CD4-positive, alpha-beta T cell (primary cell): Measurements from ENCODE around the gene CLEC3A. TPM values are rescaled to one million over a fixed set of nuclear protein-coding genes. Genes with fewer than 3 reads are reported as not detected.

Source experiments
- ATAC-seq: fragments of 200-7000 bp; cut with Tn5 transposase; one replicate; pipeline ENCODE4 v1.10.0; 2022; ENCODE audit warnings: mild to moderate bottlenecking; ENCODE audit not compliant: poor library complexity
- CTCF ChIA-PET: fragments of 350-600 bp; sonication (Branson Sonifier 250); formaldehyde crosslinking; loops from one replicate; lab custom pipeline; 2021; ENCODE audit warnings: antibody characterized with exemption, inconsistent platforms; lab: Charles Lee
- POLR2A ChIA-PET: fragments of 350-600 bp; sonication (Branson Sonifier 250); formaldehyde crosslinking; loops from one replicate; lab custom pipeline; 2021; ENCODE audit warnings: antibody characterized with exemption, inconsistent platforms; lab: Charles Lee
- DNase-seq, 14 experiments: peaks; one replicate each; pipeline ENCODE4 v3.0.0-alpha.2; 2013 to 2020; ENCODE audit warnings: mixed read lengths in 2 of 14
- H3K27ac ChIP-seq, 2 donors: one replicate each; pipeline versions ENCODE4 v1.5.1 to v1.7.0; 2013; ENCODE audit warnings: low read length in 2 of 2, low read depth in 1 of 2, mild to moderate bottlenecking in 1 of 2
- H3K27me3 ChIP-seq, 2 experiments: 1 replicate in 1 of 2; 2 replicates in 1 of 2; pipeline versions ENCODE4 v1.6.1 to v1.7.0; 2013; ENCODE audit warnings: low read length in 2 of 2, control low read depth in 1 of 2, mild to moderate bottlenecking in 1 of 2, moderate library complexity in 1 of 2; ENCODE audit not compliant: insufficient read depth in 2 of 2, control insufficient read depth in 1 of 2
- H3K36me3 ChIP-seq: one replicate; pipeline ENCODE4 v1.6.1; 2013; ENCODE audit warnings: low read length, control low read depth; ENCODE audit not compliant: insufficient read depth
- H3K4me1 ChIP-seq: one replicate; pipeline ENCODE4 v1.6.1; 2013; ENCODE audit warnings: low read length, control low read depth; ENCODE audit not compliant: insufficient read depth
- H3K4me3 ChIP-seq: one replicate; pipeline ENCODE4 v1.5.1; 2013; ENCODE audit warnings: mild to moderate bottlenecking, low read length, moderate library complexity
- H3K9me3 ChIP-seq, 2 experiments: 1 replicate in 1 of 2; 2 replicates in 1 of 2; pipeline versions ENCODE4 v1.6.1 to v1.7.0; 2013; ENCODE audit warnings: low read length in 2 of 2, mild to moderate bottlenecking in 2 of 2, control low read depth in 1 of 2, moderate library complexity in 1 of 2; ENCODE audit not compliant: control insufficient read depth in 1 of 2, insufficient read depth in 1 of 2
- H3K27ac Mint-ChIP-seq: one replicate; pipeline ENCODE4 v1.8.0; 2020; ENCODE audit warnings: mixed read lengths
- H3K27me3 Mint-ChIP-seq: one replicate; pipeline ENCODE4 v1.8.0; 2021; ENCODE audit warnings: mixed read lengths
- H3K36me3 Mint-ChIP-seq: one replicate; pipeline ENCODE4 v1.8.0; 2021; ENCODE audit warnings: low read depth, mixed read lengths
- H3K4me1 Mint-ChIP-seq: one replicate; pipeline ENCODE4 v1.8.0; 2021; ENCODE audit warnings: low read depth, mixed read lengths
- H3K4me3 Mint-ChIP-seq: one replicate; pipeline ENCODE4 v1.8.0; 2020; ENCODE audit warnings: mild to moderate bottlenecking, mixed read lengths
- H3K9me3 Mint-ChIP-seq: one replicate; pipeline ENCODE4 v1.8.0; 2020; ENCODE audit warnings: mixed read lengths
- intact Hi-C, 2 experiments: fragments of 100-400 bp; cut with DNase I in 1 of 2; cut with micrococcal nuclease in 1 of 2; formaldehyde crosslinking; loops; one replicate each; pipeline versions ENCODE4 v1.15.1 to v1.9.0; 2023 to 2025; cut with DNase I, micrococcal nuclease
- total RNA-seq, 174 experiments: library from RNA in 2 of 174; stranded (reverse) in 2 of 174; gene quantifications; one replicate each; pipeline ENCODE4 v1.2.3 and lab custom pipeline; 2021 to 2026
- TF ChIP-seq, protein P1 (sequence below): fragments of 200-600 bp; IDR thresholded peaks from one replicate; pipeline ENCODE4 v1.8.0; 2022; ENCODE audit warnings: antibody characterized with exemption, mild to moderate bottlenecking

The CLEC3A gene
- total RNA-seq, 2 experiments from 2014 or later: not detected

DNA sequence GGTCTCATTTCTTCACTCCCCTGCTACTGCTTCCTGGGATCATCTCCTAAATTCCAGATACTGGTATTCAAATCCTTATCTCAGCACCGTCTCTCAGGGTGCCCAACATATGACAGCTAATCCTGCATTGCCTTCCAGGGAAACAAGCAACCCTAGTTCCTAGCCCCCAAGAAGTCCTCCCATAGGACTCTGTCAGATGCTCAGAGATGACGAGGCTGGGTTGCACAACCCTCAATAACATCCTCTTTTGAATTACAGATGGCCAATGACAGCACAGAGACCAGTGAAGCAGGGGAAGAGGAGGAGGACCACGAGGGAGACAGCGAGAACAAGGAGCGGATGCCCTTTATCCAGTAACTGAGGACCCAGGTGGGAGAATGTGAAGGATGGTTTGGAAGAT lies 45.0 kb upstream of the CLEC3A start:
- Mint-ChIP-seq H3K4me1 (no peaks in the 10 kb centered on the region), H3K27ac (no peak overlapping the region), H3K9me3 (no peaks in the 10 kb centered on the region), H3K27me3 (peaks cover 36% of the 10 kb centered on the region), H3K36me3 (no peaks in the 10 kb centered on the region), H3K4me3 (no peak overlapping the region)
- H3K36me3 ChIP-seq: no peaks in the 10 kb centered on the region
- H3K27me3 ChIP-seq: no peaks in the 10 kb centered on the region
- intact Hi-C loops: loop anchor here in 1 of 2 experiments (10.0 kb wide), 1 partner anchor 743 kb away; no protein-coding TSS in a partner anchor
- DNase-seq (peak in 1 of 14 experiments; percentile 8), ATAC-seq (no peak)
- ChIA-PET CTCF (no interaction called here), POLR2A (no interaction called here)
- H3K4me1 ChIP-seq: no peaks in the 10 kb centered on the region
- no peak overlapping the region for H3K27ac ChIP-seq
- H3K9me3 ChIP-seq: no peaks in the 10 kb centered on the region
- H3K4me3 ChIP-seq: no peak overlapping the region
- TF ChIP-seq, protein P1, sequence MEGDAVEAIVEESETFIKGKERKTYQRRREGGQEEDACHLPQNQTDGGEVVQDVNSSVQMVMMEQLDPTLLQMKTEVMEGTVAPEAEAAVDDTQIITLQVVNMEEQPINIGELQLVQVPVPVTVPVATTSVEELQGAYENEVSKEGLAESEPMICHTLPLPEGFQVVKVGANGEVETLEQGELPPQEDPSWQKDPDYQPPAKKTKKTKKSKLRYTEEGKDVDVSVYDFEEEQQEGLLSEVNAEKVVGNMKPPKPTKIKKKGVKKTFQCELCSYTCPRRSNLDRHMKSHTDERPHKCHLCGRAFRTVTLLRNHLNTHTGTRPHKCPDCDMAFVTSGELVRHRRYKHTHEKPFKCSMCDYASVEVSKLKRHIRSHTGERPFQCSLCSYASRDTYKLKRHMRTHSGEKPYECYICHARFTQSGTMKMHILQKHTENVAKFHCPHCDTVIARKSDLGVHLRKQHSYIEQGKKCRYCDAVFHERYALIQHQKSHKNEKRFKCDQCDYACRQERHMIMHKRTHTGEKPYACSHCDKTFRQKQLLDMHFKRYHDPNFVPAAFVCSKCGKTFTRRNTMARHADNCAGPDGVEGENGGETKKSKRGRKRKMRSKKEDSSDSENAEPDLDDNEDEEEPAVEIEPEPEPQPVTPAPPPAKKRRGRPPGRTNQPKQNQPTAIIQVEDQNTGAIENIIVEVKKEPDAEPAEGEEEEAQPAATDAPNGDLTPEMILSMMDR: no peak

- intact Hi-C loops: no loop called here
- Histone ChIP-seq H3K36me3 (no peaks in the 10 kb centered on the region), H3K9me3 (no peaks in the 10 kb centered on the region), H3K4me1 (no peaks in the 10 kb centered on the region), H3K27ac (no peak overlapping the region), H3K4me3 (no peak overlapping the region), H3K27me3 (peaks cover 0 to 7% of the 10 kb centered on the region in 2 experiments)
- Mint-ChIP-seq H3K4me3 (no peak overlapping the region), H3K4me1 (no peaks in the 10 kb centered on the region), H3K27ac (no peak overlapping the region), H3K27me3 (peaks cover 25% of the 10 kb centered on the region), H3K9me3 (no peaks in the 10 kb centered on the region), H3K36me3 (no peaks in the 10 kb centered on the region)
- no peak for ATAC-seq
- POLR2A ChIA-PET: no interaction called here
- CTCF ChIA-PET: no interaction called here
- no peak for DNase-seq
- TF ChIP-seq, protein P1: no peak
Measured at GRCh38 chr16:77985111-77985510, 37.2 kb upstream of the CLEC3A start.

GRCh38 chr16:77986011-77986740 lies 36.2 kb upstream of the CLEC3A start:
- Mint-ChIP-seq H3K4me3 (no peak overlapping the region), H3K4me1 (no peaks in the 10 kb centered on the region), H3K36me3 (no peaks in the 10 kb centered on the region), H3K9me3 (no peaks in the 10 kb centered on the region), H3K27me3 (peaks cover 31% of the 10 kb centered on the region), H3K27ac (no peak overlapping the region)
- Histone ChIP-seq H3K36me3 (no peaks in the 10 kb centered on the region), H3K4me1 (no peaks in the 10 kb centered on the region), H3K4me3 (no peak overlapping the region), H3K27ac (no peak overlapping the region), H3K27me3 (peaks cover 0 to 7% of the 10 kb centered on the region in 2 experiments), H3K9me3 (no peaks in the 10 kb centered on the region)
- TF ChIP-seq, protein P1: no peak
- no peak for DNase-seq
- ATAC-seq: no peak
- intact Hi-C loops: no loop called here
- ChIA-PET POLR2A (no interaction called here), CTCF (no interaction called here)
